ENCODE results near the gene DPF3. TPM values are rescaled to one million over a fixed set of nuclear protein-coding genes. Genes with fewer than 3 reads are reported as not detected.

The DPF3 gene
- total RNA-seq, 4 donors from 2014 or later, result 1.1 to 4.7 (median 1.8) TPM

- intact Hi-C loops (cut with DNase I; ENCODE audit: low total_unique reads), result no loop called here
- WGBS, 2 donors, result 96 to 100% methylated on average over 1 of the region's 1 CpG
- no peak for TF ChIP-seq CTCF (IDR thresholded peaks at IDR 0.05)
- no peak for TF ChIP-seq POLR2A (IDR thresholded peaks at IDR 0.05)
- no peak for DNase-seq (ENCODE audit: low spot score in 2 of 2)
- no peak overlapping the region for H3K4me3 ChIP-seq (ENCODE audit: low read depth, poor library complexity, severe bottlenecking)
These were observed 319.2 kb downstream of the DPF3 start for GRCh38 chr14:72574715-72575114.

- no peak overlapping the region for H3K4me3 ChIP-seq (ENCODE audit: low read depth, poor library complexity, severe bottlenecking)
- DNase-seq (ENCODE audit: low spot score in 2 of 2), result no peak
- intact Hi-C loops (cut with DNase I; ENCODE audit: low total_unique reads), result no loop called here
- TF ChIP-seq POLR2A (IDR thresholded peaks at IDR 0.05), result no peak
- TF ChIP-seq CTCF (IDR thresholded peaks at IDR 0.05), result no peak
- WGBS, 2 donors, result 46 to 47% methylated on average over 9 of the region's 9 CpGs
These were observed 320.0 kb downstream of the DPF3 start for GRCh38 chr14:72573725-72574417.

Other genes starting within 250 kb of the DPF3 start
- gene DCAF4, start 32.4 kb upstream of the DPF3 start, total RNA-seq, result 10 to 100 TPM; 24.0 to 40.5 (median 35.8) TPM
- 10 to 100 TPM; 16.4 to 32.3 (median 23.2) TPM for gene ZFYVE1, start 133.0 kb upstream of the DPF3 start, total RNA-seq
- gene RBM25, start 164.4 kb upstream of the DPF3 start, total RNA-seq, result 10 to 100 TPM; 29.1 to 50.4 (median 34.4) TPM
- gene PSEN1, start 242.4 kb upstream of the DPF3 start, total RNA-seq, result 10 to 100 TPM; 61.4 to 91.9 (median 63.3) TPM

Measured in lower leg skin (tissue), 4 donors.